RWPE2 (cell line): ENCODE measurements around the gene FGD2.

ENCODE experiments used
- ATAC-seq: fragments of 200-7000 bp; cut with Tn5 transposase; 3 replicates; pipeline ENCODE4 v1.9.1; 2021; ENCODE audit warnings: low read depth
- DNase-seq: peaks from one replicate; pipeline ENCODE4 v3.0.0-alpha.2; 2020; ENCODE audit warnings: low spot score
- H3K27ac ChIP-seq: fragments of 450-650 bp; 2 replicates; pipeline ENCODE4 v1.5.1; 2017; ENCODE audit warnings: mild to moderate bottlenecking; ENCODE audit not compliant: poor library complexity, severe bottlenecking
- H3K27me3 ChIP-seq: fragments of 250-450 bp; sonication (Bioruptor Pico); 2 replicates; pipeline ENCODE4 v1.5.1; 2021; ENCODE audit warnings: mild to moderate bottlenecking, moderate library complexity; ENCODE audit not compliant: insufficient read depth, poor library complexity, severe bottlenecking
- H3K36me3 ChIP-seq: fragments of 250-450 bp; sonication (Bioruptor Pico); 2 replicates; pipeline ENCODE4 v1.5.1; 2020; ENCODE audit warnings: low read depth, mild to moderate bottlenecking, moderate library complexity
- H3K4me1 ChIP-seq: fragments of 250-450 bp; sonication (Bioruptor Pico); 2 replicates; pipeline ENCODE4 v1.5.1; 2021; ENCODE audit warnings: mild to moderate bottlenecking, moderate library complexity; ENCODE audit not compliant: insufficient read depth, poor library complexity, severe bottlenecking
- H3K4me3 ChIP-seq: fragments of 250-450 bp; sonication (Bioruptor Pico); 2 replicates; pipeline ENCODE4 v1.5.1; 2021; ENCODE audit warnings: mild to moderate bottlenecking, moderate library complexity; ENCODE audit not compliant: severe bottlenecking
- H3K9me3 ChIP-seq: fragments of 250-450 bp; sonication (Bioruptor Pico); 2 replicates; pipeline ENCODE4 v1.5.1; 2021; ENCODE audit warnings: mild to moderate bottlenecking, moderate library complexity; ENCODE audit not compliant: severe bottlenecking
- CTCF ChIP-seq: fragments of 450-650 bp; IDR thresholded peaks from one replicate; pipeline ENCODE4 v1.5.1; 2017; ENCODE audit warnings: mild to moderate bottlenecking, moderate library complexity; ENCODE audit not compliant: poor library complexity, severe bottlenecking

FGD2 gene

GRCh38 chr6:37010402-37010892, 5.0 kb downstream of the FGD2 start:
- ATAC-seq (no peak), DNase-seq (no peak)
- TF ChIP-seq CTCF, result no peak
- Histone ChIP-seq H3K27me3 (no peaks in the 10 kb centered on the region), H3K27ac (no peak overlapping the region), H3K4me1 (peaks cover 2% of the 10 kb centered on the region), H3K4me3 (no peak overlapping the region), H3K9me3 (no peaks in the 10 kb centered on the region), H3K36me3 (no peaks in the 10 kb centered on the region)

- DNase-seq (no peak), ATAC-seq (no peak)
- H3K36me3 ChIP-seq, result no peaks in the 10 kb centered on the region
- no peaks in the 10 kb centered on the region for H3K27me3 ChIP-seq
- H3K27ac ChIP-seq, result no peak overlapping the region
- H3K9me3 ChIP-seq, result no peaks in the 10 kb centered on the region
- H3K4me1 ChIP-seq, result no peaks in the 10 kb centered on the region
- no peak overlapping the region for H3K4me3 ChIP-seq
- no peak for TF ChIP-seq CTCF
Observed at GRCh38 chr6:37011656-37012378, 6.4 kb downstream of the FGD2 start.

- Histone ChIP-seq H3K4me1 (peaks cover 4% of the 10 kb centered on the region), H3K36me3 (no peaks in the 10 kb centered on the region), H3K4me3 (no peak overlapping the region), H3K27me3 (no peaks in the 10 kb centered on the region), H3K27ac (no peak overlapping the region), H3K9me3 (no peaks in the 10 kb centered on the region)
- ATAC-seq (no peak), DNase-seq (no peak)
- TF ChIP-seq CTCF, result no peak
Observed at GRCh38 chr6:37013516-37014491, 8.3 kb downstream of the FGD2 start.

- Histone ChIP-seq H3K36me3 (no peaks in the 10 kb centered on the region), H3K4me1 (peaks cover 12% of the 10 kb centered on the region), H3K9me3 (no peaks in the 10 kb centered on the region), H3K27ac (no peak overlapping the region), H3K4me3 (no peak overlapping the region), H3K27me3 (no peaks in the 10 kb centered on the region)
- TF ChIP-seq CTCF, result no peak
- DNase-seq (no peak), ATAC-seq (no peak)
Observed at GRCh38 chr6:37014667-37015066, 9.2 kb downstream of the FGD2 start.
